Urinary bladder (tissue), 4 donors: ENCODE data around the gene ZNRD2. TPM values are rescaled to one million over a fixed set of nuclear protein-coding genes. Genes with fewer than 3 reads are reported as not detected.

Experiments used
- DNase-seq: peaks from one replicate; pipeline ENCODE4 v3.0.0-alpha.2; 2015; ENCODE audit errors: extremely low spot score
- H3K27ac ChIP-seq: one replicate; pipeline ENCODE4 v1.5.1; 2013; ENCODE audit warnings: low read depth, mild to moderate bottlenecking, moderate library complexity
- H3K36me3 ChIP-seq: one replicate; pipeline ENCODE4 v1.6.1; 2013; ENCODE audit warnings: mild to moderate bottlenecking, moderate library complexity; ENCODE audit not compliant: insufficient read depth
- H3K4me1 ChIP-seq: one replicate; pipeline ENCODE4 v1.6.1; 2013; ENCODE audit warnings: mild to moderate bottlenecking, moderate library complexity; ENCODE audit not compliant: insufficient read depth
- H3K4me3 ChIP-seq: one replicate; pipeline ENCODE4 v1.5.1; 2013; ENCODE audit warnings: low read depth, low read length
- WGBS: extraction: QIAGEN DNeasy Blood & Tissue Kit; methylation state at CpG from one replicate; pipeline ENCODE4 v1.1.7; 2013; 5-methylcytosine and 5-hydroxymethylcytosine counted together
- polyA plus RNA-seq: library from polyadenylated mRNA; stranded (reverse); fragments of 200-250 nt; gene quantifications from one replicate; pipeline ENCODE4 v1.2.3, GENCODE V29; 2013
- total RNA-seq: library from RNA; depleted of rRNA; stranded (reverse); fragments of >200 nt; gene quantifications from one replicate; pipeline ENCODE4 v1.2.3, GENCODE V29; 2014
- donor health status: healthy with polysubstance abuse.
- donor health status: healthy.

The ZNRD2 gene
- total and polyA plus RNA-seq, 2 donors = 14.6 to 94.9 TPM

DNA sequence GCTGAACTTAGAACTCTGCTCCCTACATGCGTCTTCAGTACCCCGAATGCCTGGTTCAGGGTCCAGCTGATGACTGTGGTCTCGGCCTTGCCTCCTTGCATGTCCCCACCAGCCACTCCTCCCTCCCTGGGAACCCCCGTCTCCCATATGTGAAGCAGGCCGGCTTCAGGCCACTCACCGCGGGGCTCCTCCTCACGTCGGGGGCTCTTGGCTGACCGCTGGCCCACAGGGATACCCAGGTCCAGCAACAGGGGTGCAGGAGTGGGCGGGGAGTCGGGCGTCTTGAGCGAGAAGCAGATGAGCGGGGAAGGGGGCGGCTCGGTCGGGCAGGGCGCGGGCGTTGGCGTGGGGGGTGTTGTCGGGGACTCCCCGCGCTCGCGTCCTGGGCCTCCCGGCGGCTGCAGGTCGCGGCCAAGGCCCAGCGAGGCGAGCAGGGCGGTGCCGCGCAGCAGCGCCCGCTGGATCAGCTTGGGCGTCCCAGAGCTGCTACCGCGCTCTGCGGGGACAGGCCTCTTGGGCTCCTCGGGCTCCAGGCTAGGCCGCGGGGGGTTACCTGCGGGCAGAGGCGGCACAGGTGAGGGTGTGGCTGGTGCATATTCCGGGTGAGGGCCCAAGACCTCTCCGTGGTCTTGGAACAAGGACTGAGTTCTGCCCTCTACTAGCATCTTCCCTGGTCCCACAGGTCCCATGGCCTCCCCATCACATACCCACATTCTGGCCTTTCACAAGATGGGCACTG is 29.1 kb downstream of the ZNRD2 start:
- Histone ChIP-seq H3K4me1 (peaks cover 1% of the 10 kb centered on the region), H3K4me3 (no peak overlapping the region), H3K36me3 (peaks cover 7% of the 10 kb centered on the region), H3K27ac (no peak overlapping the region)
- no peak for DNase-seq
- 83% methylated on average over 49 of the region's 49 CpGs for WGBS

DNA sequence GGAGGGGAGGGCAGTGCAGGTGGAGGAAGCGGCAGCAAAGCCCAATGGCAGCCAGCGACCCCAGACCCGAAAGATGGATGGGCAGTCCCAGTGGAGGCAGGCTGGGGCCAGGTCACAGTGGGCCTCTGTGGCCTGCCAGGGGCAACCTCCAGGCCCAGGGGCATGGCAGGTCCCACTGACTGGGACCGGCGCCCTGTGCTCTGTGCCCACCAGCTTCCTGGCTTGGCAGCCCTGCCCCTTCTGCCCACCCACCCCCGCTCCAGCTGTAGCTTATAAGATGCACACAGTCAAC is 29.6 kb downstream of the ZNRD2 start:
- Histone ChIP-seq H3K4me3 (no peak overlapping the region), H3K27ac (no peak overlapping the region), H3K36me3 (peaks cover 7% of the 10 kb centered on the region), H3K4me1 (peaks cover 1% of the 10 kb centered on the region)
- no peak for DNase-seq
- 93% methylated on average over 6 of the region's 6 CpGs for WGBS

DNA sequence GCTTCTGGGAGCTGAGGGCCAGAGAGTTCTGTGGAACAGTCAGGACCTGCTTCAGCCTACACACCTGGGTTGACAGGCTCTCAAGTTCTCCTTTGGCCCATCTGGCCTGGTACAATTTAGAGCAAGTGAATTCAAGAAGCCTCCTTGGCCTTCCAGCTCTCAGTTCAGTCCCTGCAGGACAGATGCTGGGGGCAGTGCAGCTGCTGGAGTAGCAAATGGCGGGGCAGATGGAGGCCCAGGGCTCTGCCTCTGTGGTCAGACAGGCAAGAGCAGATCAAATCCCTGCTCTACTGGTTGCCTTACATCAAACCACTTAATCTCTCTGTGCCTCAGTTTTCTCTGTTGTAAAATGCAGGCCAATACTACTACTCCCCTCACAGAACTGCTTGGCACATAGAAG is 34.0 kb downstream of the ZNRD2 start:
- no peaks in the 10 kb centered on the region for H3K4me1 ChIP-seq
- WGBS = 100% methylated on average over 1 of the region's 1 CpG
- peaks cover 4% of the 10 kb centered on the region for H3K36me3 ChIP-seq
- H3K27ac ChIP-seq = no peak overlapping the region
- no peak for DNase-seq
- H3K4me3 ChIP-seq = no peak overlapping the region

DNA sequence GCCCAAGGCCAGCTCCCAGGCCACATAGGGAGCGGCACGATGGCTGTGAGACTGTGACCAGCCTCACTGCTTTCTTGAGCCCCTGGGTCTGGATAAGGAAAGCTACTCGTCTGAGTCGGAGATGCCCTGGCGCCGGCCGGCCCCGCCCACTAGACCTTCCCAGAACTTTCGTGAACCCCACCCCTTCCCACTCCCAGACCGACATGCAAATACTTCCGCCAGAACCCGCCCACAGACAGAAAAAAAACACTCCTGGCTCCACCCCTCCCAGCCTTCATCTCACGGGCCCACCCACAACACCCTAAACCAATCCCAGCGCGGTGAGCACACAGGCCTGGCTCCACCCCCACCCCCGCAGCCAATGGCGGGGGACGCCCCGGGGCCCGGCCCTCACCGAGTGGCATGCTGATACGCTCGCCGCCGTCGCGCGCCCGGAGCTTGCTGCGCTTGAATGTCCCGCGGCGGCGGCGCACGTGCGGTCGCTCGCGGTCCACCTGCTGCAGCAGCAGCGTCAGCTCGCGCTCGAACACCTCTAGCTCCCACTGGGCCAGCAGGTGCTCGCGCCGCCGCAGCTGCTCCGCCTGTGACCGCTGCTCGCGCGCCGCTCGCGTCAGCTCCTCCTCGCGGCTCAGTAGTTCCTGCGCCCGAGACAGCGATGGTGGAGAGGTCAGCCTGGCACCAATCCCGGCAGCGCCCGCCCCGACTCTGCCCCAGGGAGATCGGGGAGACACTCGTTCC is 36.8 kb downstream of the ZNRD2 start:
- 21% methylated on average over 67 of the region's 67 CpGs for WGBS
- DNase-seq = peak; percentile 92
- no peaks in the 10 kb centered on the region for H3K4me1 ChIP-seq
- peak overlapping the region; percentile 30 for H3K27ac ChIP-seq
- H3K36me3 ChIP-seq = peaks cover 4% of the 10 kb centered on the region
- no peak overlapping the region for H3K4me3 ChIP-seq

DNA sequence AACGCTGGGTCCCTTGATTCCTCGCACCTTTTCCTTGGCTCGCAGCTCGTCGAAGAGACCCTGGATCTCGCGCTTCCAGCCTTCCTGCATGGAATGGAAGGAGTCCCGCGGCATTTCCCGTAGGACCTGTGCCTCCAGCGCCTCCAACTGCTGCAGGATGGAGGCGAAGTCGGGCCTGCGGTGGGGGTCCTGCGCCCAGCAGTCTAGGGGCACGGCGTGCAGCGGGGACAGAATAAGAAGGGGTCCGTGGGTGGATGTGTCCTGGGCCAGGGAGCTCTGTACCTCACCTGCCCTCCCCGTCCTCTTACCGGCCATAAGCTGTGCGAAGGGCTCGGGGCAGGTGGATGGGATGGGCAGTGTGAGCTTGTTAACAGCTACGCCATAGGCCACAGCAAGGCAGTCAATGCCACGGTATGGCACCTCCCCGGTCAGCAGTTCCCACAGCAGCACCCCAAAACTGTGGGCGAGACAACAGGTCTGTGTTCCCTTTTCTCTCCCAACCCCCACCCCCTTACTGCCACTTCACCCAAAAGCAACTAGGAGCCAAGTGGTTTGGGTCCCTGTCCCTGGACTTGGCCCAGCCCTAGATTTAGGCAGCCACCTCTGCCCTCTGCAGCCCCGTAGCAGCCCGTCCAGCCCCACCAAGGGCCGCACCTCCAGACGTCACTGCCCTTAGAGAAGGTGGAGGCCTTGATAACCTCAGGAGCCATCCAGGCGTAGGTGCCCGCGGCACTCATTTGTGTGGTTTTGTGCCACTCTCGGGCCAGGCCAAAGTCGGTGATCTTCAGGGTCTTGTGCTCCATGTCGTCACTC is 37.5 kb downstream of the ZNRD2 start:
- Histone ChIP-seq H3K27ac (no peak overlapping the region), H3K4me1 (no peaks in the 10 kb centered on the region), H3K4me3 (no peak overlapping the region), H3K36me3 (peaks cover 4% of the 10 kb centered on the region)
- DNase-seq = no peak
- 72% methylated on average over 37 of the region's 37 CpGs for WGBS

DNA sequence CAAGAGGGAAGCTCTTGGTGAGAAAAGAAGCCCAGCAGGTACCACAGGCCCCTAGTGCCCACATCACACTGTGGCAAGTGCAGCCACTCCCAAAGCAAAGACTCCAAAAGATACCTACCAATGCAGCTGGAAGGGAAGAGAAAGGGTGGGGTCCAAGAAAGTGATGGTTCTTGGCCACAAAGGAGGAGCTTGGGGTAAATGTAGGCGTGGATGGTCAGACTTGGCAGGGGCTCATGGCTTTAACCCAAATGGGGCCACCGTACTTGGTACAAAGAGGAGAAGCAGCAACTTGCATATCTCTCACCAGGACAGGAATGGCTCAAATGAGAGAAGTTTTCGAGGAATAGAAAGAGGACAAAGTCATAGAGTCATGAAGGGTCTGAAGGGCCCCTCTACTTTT is 39.0 kb downstream of the ZNRD2 start:
- 36% methylated on average over 3 of the region's 3 CpGs for WGBS
- H3K27ac ChIP-seq = no peak overlapping the region
- peaks cover 4% of the 10 kb centered on the region for H3K36me3 ChIP-seq
- peaks cover 1% of the 10 kb centered on the region for H3K4me1 ChIP-seq
- H3K4me3 ChIP-seq = no peak overlapping the region
- no peak for DNase-seq

DNA sequence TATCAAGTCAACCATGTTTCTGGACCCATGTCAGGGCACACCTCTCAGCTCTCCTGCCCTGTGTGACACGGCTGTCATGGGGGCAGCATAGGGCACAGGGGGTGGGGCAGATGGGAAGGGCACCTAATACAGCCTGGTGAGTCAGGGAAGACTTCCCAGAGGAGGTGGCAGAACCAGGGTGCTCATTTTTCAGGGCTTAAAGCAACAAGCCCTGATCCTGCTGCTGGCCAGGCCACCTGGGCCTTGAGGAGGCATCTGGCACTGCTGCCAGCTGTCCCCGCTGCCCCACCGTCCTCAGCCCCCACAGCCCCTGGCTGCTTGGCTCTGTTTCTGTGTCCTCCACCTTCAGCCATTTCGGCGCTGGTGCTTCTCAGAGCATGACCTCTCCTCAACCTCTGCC is 39.4 kb downstream of the ZNRD2 start:
- Histone ChIP-seq H3K36me3 (peaks cover 4% of the 10 kb centered on the region), H3K4me3 (no peak overlapping the region), H3K4me1 (peaks cover 1% of the 10 kb centered on the region), H3K27ac (no peak overlapping the region)
- 80% methylated on average over 5 of the region's 5 CpGs for WGBS
- no peak for DNase-seq

DNA sequence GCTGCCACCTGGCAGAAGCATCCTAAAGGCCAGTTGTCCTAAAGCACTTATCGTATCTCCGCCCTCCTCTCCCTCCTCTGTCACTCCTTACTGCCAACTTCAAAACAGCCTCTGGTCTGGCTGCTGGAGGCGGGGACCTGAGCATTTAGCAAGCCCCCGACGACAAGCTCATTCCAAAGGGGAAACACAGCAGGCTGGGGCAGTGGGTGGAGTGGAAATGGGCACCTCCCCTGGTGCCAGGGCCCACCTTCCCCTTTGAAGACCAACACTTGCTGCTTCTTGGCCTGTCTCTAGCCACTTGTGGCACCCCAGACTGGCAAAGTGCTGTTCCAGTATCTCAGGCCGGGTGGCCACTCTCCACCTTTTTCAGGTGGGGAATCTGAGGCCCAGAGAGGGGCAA is 40.1 kb downstream of the ZNRD2 start:
- no peaks in the 10 kb centered on the region for H3K36me3 ChIP-seq
- no peak overlapping the region for H3K4me3 ChIP-seq
- DNase-seq = no peak
- 54% methylated on average over 6 of the region's 6 CpGs for WGBS
- peaks cover 1% of the 10 kb centered on the region for H3K4me1 ChIP-seq
- H3K27ac ChIP-seq = no peak overlapping the region

DNA sequence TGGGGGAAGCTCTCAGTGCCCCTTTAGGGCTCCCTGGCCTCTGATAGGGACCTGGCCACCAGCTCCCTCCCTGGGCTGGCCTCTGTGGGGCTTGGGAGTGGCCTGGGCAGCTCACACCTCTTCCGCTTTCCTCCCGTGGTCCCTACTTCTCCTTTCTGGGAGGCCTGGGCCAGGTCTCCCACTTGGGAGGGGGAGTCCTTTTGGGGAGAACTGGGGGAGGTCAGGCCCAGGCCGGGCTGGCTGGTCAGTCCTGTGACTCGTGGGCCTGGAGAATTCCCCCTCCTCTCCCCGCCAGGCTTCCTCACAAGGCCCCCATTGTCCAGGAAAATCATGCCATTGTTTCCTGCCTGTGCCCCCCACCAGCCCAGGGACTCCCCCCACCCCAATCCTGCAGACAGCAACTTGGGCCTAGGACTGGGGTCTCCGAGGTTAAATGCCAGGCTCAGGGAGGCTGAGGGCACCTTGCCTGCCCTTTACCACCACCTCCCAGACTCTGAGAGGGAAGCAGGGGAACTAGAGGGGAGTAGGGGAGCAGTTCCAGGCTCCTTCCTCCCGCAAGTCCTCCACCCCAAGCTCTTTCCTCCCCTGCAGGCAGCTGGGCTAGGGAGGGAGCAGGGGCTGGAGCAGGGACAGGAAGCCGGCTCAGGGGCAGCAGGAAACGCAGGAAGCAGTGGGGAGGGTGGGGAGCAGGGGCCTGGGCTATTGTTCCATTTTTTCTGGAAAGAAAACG is 40.9 kb downstream of the ZNRD2 start:
- Histone ChIP-seq H3K27ac (no peak overlapping the region), H3K36me3 (no peaks in the 10 kb centered on the region), H3K4me3 (peak overlapping the region; percentile 27), H3K4me1 (peaks cover 1% of the 10 kb centered on the region)
- no peak for DNase-seq
- 51% methylated on average over 10 of the region's 10 CpGs for WGBS

DNA sequence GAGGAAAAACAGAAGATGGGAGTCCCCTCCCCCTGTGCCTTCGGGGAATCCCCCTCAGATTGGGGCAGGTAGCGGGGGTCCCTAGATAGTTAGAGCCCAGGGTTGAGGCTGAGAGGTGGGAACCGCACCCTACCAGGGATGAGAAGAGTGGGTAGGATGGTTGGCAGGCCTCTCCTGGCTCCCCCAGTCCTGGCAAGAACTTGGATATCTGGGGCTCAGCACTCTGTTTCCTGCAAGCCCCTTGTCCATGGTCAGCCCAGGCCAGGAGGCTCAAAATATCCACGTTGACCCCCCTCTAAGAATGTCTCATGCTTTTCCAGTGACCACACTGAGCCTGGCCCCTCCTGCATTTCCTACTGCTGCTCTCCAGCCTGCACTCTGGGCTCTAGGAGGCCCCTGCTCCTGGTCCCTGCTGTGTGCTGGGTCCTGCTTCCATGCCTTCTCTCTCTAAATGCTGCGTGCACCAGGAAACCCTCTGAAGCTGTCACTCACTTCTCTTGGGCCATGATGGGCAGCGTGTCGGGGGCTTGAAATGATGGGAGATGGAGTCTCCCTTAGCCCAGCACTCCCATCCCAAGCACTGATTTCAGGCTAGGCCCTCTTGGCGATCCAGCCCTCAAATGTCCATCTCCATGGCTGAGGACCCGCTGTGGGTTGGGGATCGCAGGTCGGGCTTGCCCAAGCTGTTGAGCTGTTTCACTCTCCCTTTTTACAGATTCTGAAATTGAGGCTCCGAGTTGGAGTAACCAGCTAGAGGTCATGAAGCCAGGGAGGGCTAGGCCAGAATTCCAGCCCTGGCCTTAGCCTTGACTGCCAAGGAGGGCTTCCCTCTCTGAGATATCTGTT is 41.7 kb downstream of the ZNRD2 start:
- H3K27ac ChIP-seq = no peak overlapping the region
- peak overlapping the region; percentile 10 for H3K4me3 ChIP-seq
- peaks cover 1% of the 10 kb centered on the region for H3K4me1 ChIP-seq
- H3K36me3 ChIP-seq = no peaks in the 10 kb centered on the region
- 66% methylated on average over 12 of the region's 12 CpGs for WGBS
- no peak for DNase-seq

DNA sequence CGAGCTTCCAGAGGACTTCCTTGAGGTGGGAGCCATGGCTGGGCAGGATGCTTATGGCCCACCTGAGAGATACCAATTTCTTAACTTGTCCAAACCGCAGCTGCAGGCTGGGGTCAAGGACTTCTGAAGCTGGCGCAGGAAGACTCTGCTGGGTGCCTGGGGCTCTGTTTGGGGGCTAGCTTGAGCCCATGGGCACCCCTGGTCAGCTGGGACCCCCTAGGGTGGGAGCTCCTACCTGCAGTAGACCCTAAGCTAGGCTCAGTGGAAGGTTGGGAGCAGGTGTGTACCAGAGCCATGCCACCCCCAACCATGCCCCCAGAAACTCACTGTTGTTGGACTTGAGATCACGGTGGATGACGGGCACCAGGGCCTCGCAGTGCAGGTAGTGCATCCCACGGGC is 42.4 kb downstream of the ZNRD2 start:
- H3K4me3 ChIP-seq = peak overlapping the region; percentile 75
- peaks cover 1% of the 10 kb centered on the region for H3K4me1 ChIP-seq

DNA sequence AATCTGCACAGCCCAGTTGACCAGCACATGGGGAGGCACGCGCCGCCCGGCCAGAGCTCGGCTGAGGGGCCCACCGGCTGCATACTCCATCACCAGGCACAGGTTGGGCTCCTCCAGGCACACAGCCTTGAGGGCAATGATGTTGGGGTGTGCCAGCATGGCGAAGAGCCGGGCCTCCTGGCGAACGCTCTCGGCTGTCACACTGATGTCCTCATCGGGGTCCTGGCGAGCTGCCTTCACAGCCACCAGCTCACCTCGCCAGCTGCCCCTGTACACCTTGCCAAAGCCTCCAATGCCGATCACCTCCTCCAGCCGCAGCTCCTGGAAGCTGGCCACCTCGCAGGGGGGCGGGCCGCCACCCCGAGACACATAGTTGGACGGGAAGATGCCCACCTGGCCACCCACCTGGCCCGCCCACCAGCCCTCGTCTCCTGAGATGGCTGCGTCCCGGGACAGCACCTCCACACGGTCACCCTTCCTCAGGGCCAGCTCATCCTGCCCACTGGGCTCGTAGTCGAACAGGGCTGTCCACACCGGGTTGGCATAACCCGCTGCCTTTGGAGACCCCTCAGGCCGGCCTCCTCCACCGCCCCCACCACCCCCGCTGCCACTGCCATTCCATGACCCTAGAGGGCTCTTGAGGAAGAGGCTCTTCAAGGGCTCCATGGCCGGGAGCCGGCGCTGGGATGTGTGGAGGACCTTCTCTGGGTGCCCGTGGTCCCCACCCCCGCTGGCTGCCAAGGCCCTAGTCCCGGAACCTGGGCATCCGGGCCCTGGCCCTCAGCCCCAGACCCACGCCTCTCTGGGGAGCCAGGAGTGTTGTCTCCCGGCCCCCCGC is 43.0 kb downstream of the ZNRD2 start:
- whole genome bisulfite sequencing = 29% methylated on average over 43 of the region's 43 CpGs
- Histone ChIP-seq H3K27ac (peak overlapping the region; percentile 93), H3K4me1 (peaks cover 1% of the 10 kb centered on the region), H3K36me3 (peaks cover 1% of the 10 kb centered on the region), H3K4me3 (peak overlapping the region; percentile 75)
- no peak for DNase-seq

More for the DNA sequence above, 42.4 kb downstream of the ZNRD2 start:
- 72% methylated on average over 7 of the region's 7 CpGs for WGBS
- Histone ChIP-seq H3K36me3 (no peaks in the 10 kb centered on the region), H3K27ac (peak overlapping the region; percentile 24)
- no peak for DNase-seq
